NT2/D1 (cell line): ENCODE results near the gene NIM1K.

Source experiments
- SUZ12 ChIP-seq: IDR thresholded peaks from 2 replicates; pipeline ENCODE4 v1.6.1; 2011; ENCODE audit not compliant: insufficient read length, insufficient read depth; ENCODE audit errors: extremely low read depth
- YY1 ChIP-seq: IDR thresholded peaks from 2 replicates; pipeline ENCODE4 v1.6.1; 2011; ENCODE audit not compliant: insufficient read length, insufficient read depth
- ZNF274 ChIP-seq: IDR thresholded peaks from 2 replicates; pipeline ENCODE4 v1.6.1; 2011; ENCODE audit warnings: mild to moderate bottlenecking, low read depth, low read length

GRCh38 chr5:43210570-43210969 lies 18.5 kb downstream of the NIM1K start:
- TF ChIP-seq SUZ12, result no peak
- no peak for TF ChIP-seq ZNF274
- no peak for TF ChIP-seq YY1
